ENCODE data around the gene IQCH.

Gene IQCH

DNA sequence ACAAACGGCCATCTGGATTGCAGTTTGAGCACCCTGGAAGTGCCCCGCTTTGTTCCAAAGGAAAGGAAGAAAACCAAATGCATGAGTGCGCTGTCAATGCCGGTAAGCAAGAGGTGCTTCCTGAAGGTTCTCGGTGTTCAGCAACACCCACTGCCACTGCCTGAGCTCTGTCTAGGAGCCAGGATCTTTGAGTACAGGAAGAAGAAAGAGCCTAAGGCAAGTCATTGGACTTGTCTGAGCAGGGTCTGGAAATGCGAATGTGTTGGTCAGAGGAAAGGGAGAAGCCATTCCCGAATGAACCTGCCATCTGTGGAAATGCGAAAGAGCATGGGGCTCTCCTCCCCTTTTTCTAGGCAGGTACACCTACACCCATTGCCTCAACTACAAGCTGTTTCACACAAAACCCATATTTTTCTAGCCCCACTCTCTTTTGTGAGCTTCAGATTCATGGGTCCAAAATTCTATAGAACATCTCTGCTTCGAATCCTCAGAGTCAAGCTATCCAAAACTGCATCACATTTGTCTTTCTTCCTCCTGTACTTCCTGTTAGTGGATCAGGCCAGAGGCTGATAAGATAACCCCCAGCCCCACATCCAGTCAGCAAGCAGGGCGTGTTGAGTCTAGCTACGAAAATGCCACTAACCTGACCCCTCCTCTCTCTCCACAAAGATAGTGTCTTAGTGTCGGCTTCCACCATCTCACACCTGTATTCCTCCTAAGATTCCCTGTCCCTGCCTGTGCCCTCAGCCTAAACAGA, 210.8 kb downstream of the IQCH start:
- in situ Hi-C loops (cut with MboI; ENCODE audit: low sequenced_read_pairs, unreplicated experiment): no loop called here
- DNase-seq (ENCODE audit: low spot score): no peak
- TF ChIP-seq, protein P1, sequence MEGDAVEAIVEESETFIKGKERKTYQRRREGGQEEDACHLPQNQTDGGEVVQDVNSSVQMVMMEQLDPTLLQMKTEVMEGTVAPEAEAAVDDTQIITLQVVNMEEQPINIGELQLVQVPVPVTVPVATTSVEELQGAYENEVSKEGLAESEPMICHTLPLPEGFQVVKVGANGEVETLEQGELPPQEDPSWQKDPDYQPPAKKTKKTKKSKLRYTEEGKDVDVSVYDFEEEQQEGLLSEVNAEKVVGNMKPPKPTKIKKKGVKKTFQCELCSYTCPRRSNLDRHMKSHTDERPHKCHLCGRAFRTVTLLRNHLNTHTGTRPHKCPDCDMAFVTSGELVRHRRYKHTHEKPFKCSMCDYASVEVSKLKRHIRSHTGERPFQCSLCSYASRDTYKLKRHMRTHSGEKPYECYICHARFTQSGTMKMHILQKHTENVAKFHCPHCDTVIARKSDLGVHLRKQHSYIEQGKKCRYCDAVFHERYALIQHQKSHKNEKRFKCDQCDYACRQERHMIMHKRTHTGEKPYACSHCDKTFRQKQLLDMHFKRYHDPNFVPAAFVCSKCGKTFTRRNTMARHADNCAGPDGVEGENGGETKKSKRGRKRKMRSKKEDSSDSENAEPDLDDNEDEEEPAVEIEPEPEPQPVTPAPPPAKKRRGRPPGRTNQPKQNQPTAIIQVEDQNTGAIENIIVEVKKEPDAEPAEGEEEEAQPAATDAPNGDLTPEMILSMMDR (IDR thresholded peaks at IDR 0.05; ENCODE audit: borderline replicate concordance, control extremely low read depth, extremely low read depth, insufficient read depth, missing control alignments): no peak

DNA sequence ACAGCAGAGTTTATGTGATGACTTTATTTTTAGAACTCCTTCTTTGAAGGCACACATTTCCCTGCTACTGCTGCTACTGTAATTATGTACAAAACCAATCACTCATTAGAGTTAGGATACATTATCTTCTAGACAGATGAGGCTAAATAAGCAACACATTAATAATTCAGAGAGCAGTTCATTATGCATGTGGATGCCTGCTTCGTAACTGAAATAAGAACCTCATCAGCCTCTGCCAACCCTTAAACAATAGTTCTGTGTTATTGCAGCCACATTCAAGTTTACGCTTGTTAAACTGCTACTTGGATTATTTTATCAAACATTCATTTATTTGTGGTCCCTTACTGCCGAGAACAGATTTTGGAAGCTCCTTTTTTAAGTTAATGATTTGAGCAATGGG, 213.8 kb downstream of the IQCH start:
- in situ Hi-C loops (cut with MboI; ENCODE audit: low sequenced_read_pairs, unreplicated experiment): no loop called here
- no peak for DNase-seq (ENCODE audit: low spot score)
- TF ChIP-seq, protein P1 (IDR thresholded peaks at IDR 0.05; ENCODE audit: borderline replicate concordance, control extremely low read depth, extremely low read depth, insufficient read depth, missing control alignments): no peak

DNA sequence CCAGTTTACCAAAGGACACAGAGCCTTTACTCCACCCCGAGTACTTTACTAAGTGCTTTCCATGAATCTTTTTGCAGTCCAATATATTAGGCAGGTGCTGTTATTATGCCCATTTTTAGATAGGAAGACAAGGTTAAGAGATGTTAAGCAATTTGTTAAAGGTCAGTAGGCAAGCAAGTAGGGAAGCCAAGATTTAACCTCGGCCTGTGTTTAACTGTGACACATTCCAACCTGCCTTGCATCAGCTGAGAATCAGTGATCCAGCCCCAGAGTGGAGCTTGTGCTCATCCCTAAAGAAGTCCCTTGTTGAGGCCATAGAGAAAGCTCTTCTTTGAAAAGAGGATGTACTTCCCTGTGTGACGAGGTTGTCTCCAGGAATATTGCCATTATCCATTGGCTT, 215.1 kb downstream of the IQCH start:
- in situ Hi-C loops (cut with MboI; ENCODE audit: low sequenced_read_pairs, unreplicated experiment): no loop called here
- DNase-seq (ENCODE audit: low spot score): no peak
- TF ChIP-seq, protein P1 (IDR thresholded peaks at IDR 0.05; ENCODE audit: borderline replicate concordance, control extremely low read depth, extremely low read depth, insufficient read depth, missing control alignments): no peak

DNA sequence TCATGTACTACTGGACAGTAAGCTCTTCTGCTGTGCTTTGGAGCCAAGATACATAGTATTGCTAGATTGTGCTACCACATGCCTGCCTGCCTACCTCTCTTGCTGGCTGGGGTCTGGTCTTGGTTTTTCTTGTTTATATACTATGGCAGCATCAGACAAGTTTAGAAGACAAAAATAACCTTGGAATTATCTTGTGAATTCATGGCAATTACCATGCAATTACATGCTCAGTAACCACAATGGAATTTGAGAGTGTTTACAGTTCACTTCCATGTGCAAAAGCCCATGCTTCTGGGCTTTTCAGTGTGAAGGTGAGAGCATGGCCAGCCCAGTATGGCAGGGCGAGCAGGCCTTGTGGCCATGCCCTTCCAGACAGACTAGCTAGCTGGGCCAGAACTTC, 218.4 kb downstream of the IQCH start:
- in situ Hi-C loops (cut with MboI; ENCODE audit: low sequenced_read_pairs, unreplicated experiment): no loop called here
- no peak for DNase-seq (ENCODE audit: low spot score)
- TF ChIP-seq, protein P1 (IDR thresholded peaks at IDR 0.05; ENCODE audit: borderline replicate concordance, control extremely low read depth, extremely low read depth, insufficient read depth, missing control alignments): no peak

DNA sequence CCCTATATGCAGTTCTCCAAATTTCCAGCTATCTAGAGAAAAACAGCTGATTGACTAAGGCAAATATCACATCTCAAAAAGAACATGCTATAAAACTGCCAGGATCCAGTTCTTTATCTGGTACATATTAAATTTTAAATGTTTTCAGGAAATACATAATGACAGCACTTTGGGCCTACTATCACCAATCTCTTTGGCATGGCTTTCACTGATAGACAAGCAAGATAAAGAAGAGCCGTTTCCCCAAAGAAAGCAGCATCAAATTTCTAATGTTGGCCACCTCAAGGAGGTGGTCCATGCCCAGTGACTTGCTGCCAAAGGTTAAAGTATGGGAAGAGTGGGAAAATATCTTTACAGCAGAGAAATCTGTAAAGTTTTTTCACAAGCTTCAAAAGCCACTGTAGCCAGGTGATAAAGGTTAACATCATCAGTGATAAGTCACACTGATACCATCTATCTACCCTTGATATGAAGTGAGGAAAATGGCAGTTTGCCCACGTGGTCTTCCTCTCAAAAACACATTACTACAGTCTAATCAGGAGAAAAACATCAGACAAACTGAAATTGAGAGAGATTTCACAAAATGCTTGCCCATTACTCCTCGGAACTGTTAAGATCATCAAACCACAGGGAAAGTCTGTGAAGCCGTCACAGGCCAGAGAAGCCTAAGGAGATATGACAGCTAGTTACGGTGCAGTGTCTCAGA, 220.0 kb downstream of the IQCH start:
- DNase-seq (ENCODE audit: low spot score): no peak
- in situ Hi-C loops (cut with MboI; ENCODE audit: low sequenced_read_pairs, unreplicated experiment): no loop called here
- TF ChIP-seq, protein P1 (IDR thresholded peaks at IDR 0.05; ENCODE audit: borderline replicate concordance, control extremely low read depth, extremely low read depth, insufficient read depth, missing control alignments): no peak

DNA sequence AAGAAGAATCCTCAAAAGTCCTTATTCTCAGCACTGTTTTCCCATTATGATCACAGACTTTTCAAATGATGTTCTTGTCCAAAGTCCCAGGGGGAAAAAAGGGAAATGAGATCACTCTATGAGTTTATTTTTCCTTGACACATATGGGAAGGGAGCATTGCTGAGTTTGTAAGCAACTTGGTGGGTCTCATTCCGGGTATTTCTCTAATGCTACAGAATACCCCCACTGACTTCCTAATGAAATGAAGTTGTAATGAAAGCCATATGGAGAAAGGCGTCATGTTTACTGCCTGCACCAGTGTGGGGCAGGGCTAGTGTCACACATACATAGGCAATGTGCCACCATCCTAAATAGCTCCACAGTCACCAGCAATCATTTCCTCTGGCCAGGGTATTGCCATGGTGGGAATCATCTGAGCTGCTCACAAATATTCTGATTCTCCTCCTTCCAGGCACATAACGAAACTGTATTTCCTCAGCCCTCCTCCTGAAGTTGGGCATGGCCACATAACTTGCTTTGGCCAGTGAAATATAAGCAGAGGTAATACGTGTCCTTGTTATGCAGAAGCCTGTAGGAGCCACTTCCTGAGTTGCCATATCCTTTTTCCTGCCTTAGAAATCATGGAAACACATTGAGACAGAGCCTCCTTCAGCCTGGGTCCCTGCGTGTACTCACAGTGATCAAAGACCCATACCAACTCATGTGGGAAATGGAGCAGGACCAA, 225.4 kb downstream of the IQCH start:
- in situ Hi-C loops (cut with MboI; ENCODE audit: low sequenced_read_pairs, unreplicated experiment): no loop called here

More for the DNA sequence above, 225.4 kb downstream of the IQCH start:
- no peak for DNase-seq (ENCODE audit: low spot score)
- TF ChIP-seq, protein P1 (IDR thresholded peaks at IDR 0.05; ENCODE audit: borderline replicate concordance, control extremely low read depth, extremely low read depth, insufficient read depth, missing control alignments): no peak

Data from GM13976 (cell line).